Keratinocyte (primary cell): ENCODE results near the gene ATP9B.

Source experiments
- CTCF ChIP-seq, 3 experiments: IDR thresholded peaks in 1 of 3; conservative IDR thresholded peaks in 1 of 3; optimal IDR thresholded peaks in 1 of 3; 2 replicates in 2 of 3; 3 replicates in 1 of 3; pipeline versions ENCODE3 to v1.5.1; 2011; ENCODE audit warnings: low read length in 3 of 3, mild to moderate bottlenecking in 3 of 3, moderate library complexity in 2 of 3, control low read depth in 1 of 3, inconsistent platforms in 1 of 3; ENCODE audit not compliant: insufficient read depth in 2 of 3; ENCODE audit errors: extremely low read depth in 1 of 3
- EZH2 ChIP-seq: IDR thresholded peaks from one replicate; pipeline ENCODE4 v1.6.1; 2012; ENCODE audit warnings: inconsistent platforms, mild to moderate bottlenecking, low read length, moderate library complexity

DNA sequence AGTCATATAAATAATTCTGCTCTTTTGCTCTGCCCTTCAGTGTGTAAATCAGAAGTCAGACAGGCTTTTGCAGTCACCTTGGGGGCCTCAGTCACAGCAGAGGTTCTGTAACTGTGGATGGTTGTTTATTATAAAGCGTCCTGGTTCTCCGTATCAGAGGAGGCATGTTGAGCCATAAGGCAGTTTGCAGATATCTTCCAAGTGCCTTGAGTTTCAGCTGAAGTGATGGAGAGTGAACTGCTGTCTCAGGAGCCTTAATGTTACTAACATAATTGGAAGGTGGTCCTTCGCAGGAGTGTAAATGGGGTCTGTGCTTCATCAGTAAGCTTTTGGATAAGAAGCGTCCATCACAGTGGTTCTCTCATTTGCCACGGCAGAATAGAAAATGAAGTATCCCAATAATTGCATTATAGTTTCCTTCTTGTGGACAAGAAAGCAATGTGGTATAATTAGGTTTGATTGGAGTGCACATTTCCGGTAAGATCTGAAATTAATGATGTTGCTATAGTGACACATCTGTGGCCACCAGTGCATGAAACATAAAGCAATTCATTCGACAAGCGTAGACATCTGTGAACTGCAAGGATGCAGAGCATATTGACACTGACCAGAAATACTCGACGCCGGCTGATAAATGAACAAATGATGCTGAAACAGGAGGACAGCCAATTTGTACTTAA is 214.1 kb downstream of the ATP9B start:
- TF ChIP-seq CTCF (optimal IDR thresholded peaks at IDR 0.05 in 1 of 3, IDR thresholded peaks at IDR 0.05 in 1 of 3, conservative IDR thresholded peaks at IDR 0.05 in 1 of 3; ENCODE audit: extremely low read depth in 1 of 3, insufficient read depth in 2 of 3, low read length in 3 of 3) (no peak), EZH2 (no peak)
